HG03066 (cell line): ENCODE data around the gene PLAC8L1.
A peak's percentile ranks its signal among the peaks of the same experiment; 100 is the strongest.

Experiments
- ATAC-seq: cut with Tn5 transposase; IDR thresholded peaks from one replicate; pipeline ENCODE4 v1.9.1; 2021; ENCODE audit warnings: low read depth; ENCODE audit not compliant: unreplicated experiment

The PLAC8L1 gene

DNA sequence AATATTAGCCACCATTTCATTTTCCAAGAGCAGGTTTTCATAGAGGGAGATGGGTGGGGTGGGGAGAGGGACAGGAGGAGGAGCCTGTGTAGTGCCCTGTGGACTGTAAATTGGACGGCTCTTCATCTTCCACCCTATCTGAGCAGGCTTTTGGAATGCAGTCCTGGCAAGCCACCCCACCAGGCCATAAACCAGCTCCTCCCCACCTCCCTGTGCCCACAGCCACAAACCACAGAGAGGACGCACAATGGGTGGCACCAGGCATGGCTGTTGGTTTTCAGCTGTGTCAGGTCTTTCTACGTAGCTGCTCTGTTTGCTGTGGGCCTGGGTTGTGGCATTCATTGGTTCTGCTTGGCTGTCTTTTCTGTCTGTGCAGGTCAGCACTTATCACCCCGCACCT is 58.0 kb downstream of the PLAC8L1 start:
- ATAC-seq: no peak

DNA sequence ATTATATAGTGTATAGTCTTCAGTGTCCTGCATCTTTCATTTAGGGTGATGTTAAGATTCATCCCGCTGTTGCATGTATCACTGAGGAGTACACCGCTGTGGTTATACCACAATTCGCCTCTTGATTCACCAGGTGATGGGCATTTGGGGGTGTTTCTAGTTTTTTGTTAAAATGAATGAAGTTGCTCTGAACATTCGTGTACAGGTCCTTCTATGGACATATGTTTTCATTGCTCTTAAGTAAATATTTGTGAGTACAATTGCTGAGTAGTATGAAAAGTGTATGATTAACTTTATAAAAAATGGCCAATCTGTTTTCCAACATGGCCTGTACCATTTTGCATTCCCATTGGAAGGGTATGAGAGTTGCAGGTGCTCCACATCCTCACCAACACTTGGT is 61.7 kb downstream of the PLAC8L1 start:
- ATAC-seq: no peak

DNA sequence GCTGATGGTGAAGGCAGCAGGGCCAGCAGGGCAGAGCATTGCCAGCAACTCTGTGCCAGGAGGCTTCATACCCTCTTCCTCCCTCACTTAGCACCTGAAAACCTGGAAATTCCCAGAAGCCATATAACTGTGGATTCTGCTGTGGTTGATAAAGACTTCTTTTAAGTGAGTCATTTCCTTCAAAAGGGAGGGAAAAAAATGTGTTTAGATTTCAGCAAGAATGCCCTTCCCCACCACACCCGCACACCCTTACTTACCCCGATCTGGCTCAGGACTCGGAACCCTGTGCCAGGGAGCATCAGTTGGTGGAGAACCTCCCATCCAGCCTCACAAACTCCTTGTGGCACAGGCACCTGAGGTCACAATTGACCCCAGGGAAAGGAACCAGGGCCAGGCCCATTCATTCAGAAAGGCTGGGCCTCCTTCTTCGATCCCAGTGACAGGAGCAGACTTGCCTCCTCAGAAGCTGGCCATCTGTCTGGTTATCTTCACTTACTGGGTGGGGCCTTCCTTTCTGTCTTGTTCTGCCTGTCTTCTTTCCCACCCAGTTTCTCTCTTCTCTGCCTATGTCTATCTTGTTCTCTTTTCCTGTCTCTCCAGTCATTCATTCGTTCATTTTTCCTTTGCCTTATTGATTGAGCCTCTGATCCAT is 62.6 kb downstream of the PLAC8L1 start:
- ATAC-seq: no peak

DNA sequence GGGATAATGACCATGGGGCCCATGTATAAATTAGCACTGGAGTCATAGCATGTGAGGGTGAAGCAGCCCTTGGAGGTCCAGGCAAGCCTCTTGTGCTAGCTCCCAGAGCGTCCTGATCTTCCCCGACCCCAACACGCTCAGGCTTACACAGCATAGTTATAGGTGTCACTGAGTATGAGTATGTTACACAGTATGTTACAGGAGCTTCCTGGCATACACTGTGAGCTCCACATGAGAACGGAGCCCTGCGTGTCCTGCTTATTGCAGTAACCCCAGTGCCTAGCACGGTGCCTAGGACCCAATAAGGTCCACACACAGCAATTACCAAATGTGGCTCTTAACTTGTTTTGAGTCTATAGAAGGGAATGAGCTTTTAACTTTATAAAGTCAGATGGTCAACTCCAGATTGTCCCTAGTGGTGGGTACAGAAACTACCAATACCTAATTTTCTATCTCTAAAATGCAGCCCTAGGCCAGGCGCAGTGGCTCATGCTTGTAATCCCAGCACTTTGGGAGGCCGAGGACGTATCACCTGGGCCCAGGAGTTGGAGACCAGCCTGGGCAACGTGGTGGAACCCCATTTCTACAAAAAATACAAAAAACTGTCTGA is 64.1 kb downstream of the PLAC8L1 start:
- peak; percentile 80 for ATAC-seq

DNA sequence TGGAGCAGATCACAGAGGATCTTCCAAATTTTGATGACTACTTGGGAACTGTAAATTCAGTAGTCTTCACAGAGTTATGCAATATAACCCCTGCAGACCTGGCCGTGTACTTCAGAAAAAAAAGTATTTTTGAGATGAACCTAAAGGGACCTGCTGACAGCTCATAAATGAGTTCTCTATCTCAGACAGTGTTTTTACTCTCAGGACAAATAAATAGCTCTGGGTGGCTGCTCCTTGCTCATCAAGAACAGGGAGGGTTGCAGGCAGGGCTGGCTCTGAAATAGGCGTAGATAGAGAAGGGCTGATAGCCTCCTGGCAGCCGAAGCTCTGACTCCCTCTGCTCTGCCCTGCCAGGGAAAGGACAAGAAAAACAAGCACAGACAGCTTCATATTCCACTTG is 64.8 kb downstream of the PLAC8L1 start:
- ATAC-seq: no peak

DNA sequence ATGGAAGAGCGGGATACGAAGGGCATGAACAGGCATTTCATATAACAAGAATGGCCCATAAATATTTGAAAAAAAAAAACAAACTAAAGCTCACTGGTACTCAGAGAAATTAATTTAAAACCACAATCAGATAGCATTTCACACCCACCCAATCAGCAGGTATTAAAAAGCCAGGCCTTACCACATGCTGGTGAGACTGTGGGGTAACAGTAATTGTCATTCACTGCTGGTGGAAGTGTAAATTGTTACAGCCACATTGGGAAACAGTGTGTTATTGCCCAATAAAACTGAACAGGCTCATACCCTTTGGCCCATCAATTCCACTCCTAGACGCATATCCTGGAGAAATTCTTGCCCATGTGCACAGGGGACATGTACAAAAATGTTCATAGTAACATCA is 66.0 kb downstream of the PLAC8L1 start:
- no peak for ATAC-seq

DNA sequence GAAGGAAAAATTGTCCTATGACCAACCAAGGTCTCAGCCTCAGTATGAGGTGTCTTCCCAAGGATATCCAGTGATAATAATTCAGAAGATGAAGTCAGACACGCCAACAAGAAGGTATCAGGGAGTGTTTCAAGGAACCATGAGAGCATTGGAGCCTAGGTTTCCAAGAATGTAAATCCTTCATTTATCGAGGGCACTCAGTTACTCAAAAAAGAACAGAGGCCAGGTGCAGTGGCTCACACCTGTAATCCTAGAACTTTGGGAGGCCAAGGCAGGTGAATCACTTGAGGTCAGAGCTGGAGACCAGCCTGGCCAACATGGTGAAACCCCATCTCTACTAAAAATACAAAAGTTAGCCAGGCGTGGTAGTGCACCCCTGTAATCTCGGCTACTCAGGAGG is 70.8 kb downstream of the PLAC8L1 start:
- ATAC-seq: no peak
